ENCODE results near the gene RAD18.

The RAD18 gene

DNA sequence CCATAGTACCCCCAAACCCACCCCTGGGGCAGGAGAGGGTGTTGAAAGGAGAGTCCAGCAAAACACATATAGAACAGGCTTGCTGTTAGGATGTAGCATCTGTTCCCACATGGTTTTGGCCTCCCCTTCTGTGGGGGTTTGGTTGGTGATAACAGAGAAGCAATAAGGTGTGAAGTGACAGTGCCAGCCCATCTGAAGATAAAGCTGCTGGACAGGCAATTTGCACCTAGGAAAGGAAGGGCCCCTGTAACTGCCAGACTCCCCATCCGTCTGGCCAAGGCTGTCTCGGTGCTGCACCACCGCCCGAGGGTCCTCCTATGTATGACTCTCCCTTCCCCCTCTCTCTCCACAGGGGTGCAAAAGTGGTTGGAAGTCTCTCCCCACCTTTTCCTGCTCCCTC is 99.4 kb downstream of the RAD18 start:
- Histone ChIP-seq H3K27ac (ENCODE audit: low read depth, low read length, poor library complexity, severe bottlenecking) (no peak overlapping the region), H3K9me3 (ENCODE audit: low read length) (no peaks in the 10 kb centered on the region)
- TF ChIP-seq EZH2 (IDR thresholded peaks at IDR 0.05; ENCODE audit: borderline replicate concordance, low read length), result no peak
- TF ChIP-seq, protein P1, sequence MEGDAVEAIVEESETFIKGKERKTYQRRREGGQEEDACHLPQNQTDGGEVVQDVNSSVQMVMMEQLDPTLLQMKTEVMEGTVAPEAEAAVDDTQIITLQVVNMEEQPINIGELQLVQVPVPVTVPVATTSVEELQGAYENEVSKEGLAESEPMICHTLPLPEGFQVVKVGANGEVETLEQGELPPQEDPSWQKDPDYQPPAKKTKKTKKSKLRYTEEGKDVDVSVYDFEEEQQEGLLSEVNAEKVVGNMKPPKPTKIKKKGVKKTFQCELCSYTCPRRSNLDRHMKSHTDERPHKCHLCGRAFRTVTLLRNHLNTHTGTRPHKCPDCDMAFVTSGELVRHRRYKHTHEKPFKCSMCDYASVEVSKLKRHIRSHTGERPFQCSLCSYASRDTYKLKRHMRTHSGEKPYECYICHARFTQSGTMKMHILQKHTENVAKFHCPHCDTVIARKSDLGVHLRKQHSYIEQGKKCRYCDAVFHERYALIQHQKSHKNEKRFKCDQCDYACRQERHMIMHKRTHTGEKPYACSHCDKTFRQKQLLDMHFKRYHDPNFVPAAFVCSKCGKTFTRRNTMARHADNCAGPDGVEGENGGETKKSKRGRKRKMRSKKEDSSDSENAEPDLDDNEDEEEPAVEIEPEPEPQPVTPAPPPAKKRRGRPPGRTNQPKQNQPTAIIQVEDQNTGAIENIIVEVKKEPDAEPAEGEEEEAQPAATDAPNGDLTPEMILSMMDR (IDR thresholded peaks at IDR 0.05; ENCODE audit: low read length), result no peak

GRCh38 chr3:8857720-8858367 is 105.4 kb downstream of the RAD18 start:
- Histone ChIP-seq H3K9me3 (ENCODE audit: low read length) (no peaks in the 10 kb centered on the region), H2AFZ (ENCODE audit: low read length) (no peak overlapping the region), H3K79me2 (ENCODE audit: insufficient read depth, low read length) (no peaks in the 10 kb centered on the region), H3K4me1 (ENCODE audit: insufficient read depth, low read length, severe bottlenecking) (no peaks in the 10 kb centered on the region), H3K9me2 (ENCODE audit: low read depth, low read length) (no peaks in the 10 kb centered on the region), H3K27ac (ENCODE audit: low read depth, low read length, poor library complexity, severe bottlenecking) (no peak overlapping the region), H3F3A (ENCODE audit: insufficient read depth, low read length) (no peaks in the 10 kb centered on the region), H3K4me2 (ENCODE audit: low read length) (no peak overlapping the region), H3K36me3 (ENCODE audit: insufficient read depth, low read length) (no peaks in the 10 kb centered on the region), H3K9ac (ENCODE audit: low read length) (no peak overlapping the region), H3K27me3 (ENCODE audit: insufficient read depth, low read length) (no peaks in the 10 kb centered on the region), H4K20me1 (ENCODE audit: insufficient read depth, low read length) (no peaks in the 10 kb centered on the region), H3K4me3 (ENCODE audit: low read depth, low read length, poor library complexity, severe bottlenecking) (no peak overlapping the region)
- no peak for TF ChIP-seq EZH2 (IDR thresholded peaks at IDR 0.05; ENCODE audit: borderline replicate concordance, low read length)
- TF ChIP-seq, protein P1 (IDR thresholded peaks at IDR 0.05; ENCODE audit: low read length), result no peak

More for the DNA sequence above, 99.4 kb downstream of the RAD18 start:
- Histone ChIP-seq H3K4me2 (ENCODE audit: low read length) (no peak overlapping the region), H4K20me1 (ENCODE audit: insufficient read depth, low read length) (no peaks in the 10 kb centered on the region), H2AFZ (ENCODE audit: low read length) (no peak overlapping the region), H3K27me3 (ENCODE audit: insufficient read depth, low read length) (no peaks in the 10 kb centered on the region), H3K4me1 (ENCODE audit: insufficient read depth, low read length, severe bottlenecking) (no peaks in the 10 kb centered on the region), H3K9me2 (ENCODE audit: low read depth, low read length) (no peaks in the 10 kb centered on the region), H3F3A (ENCODE audit: insufficient read depth, low read length) (no peaks in the 10 kb centered on the region), H3K36me3 (ENCODE audit: insufficient read depth, low read length) (no peaks in the 10 kb centered on the region), H3K4me3 (ENCODE audit: low read depth, low read length, poor library complexity, severe bottlenecking) (no peak overlapping the region), H3K79me2 (ENCODE audit: insufficient read depth, low read length) (no peaks in the 10 kb centered on the region), H3K9ac (ENCODE audit: low read length) (no peak overlapping the region)

- Histone ChIP-seq H3K27ac (ENCODE audit: low read depth, low read length, poor library complexity, severe bottlenecking) (no peak overlapping the region), H3K4me3 (ENCODE audit: low read depth, low read length, poor library complexity, severe bottlenecking) (no peak overlapping the region), H3K79me2 (ENCODE audit: insufficient read depth, low read length) (no peaks in the 10 kb centered on the region), H4K20me1 (ENCODE audit: insufficient read depth, low read length) (no peaks in the 10 kb centered on the region), H2AFZ (ENCODE audit: low read length) (no peak overlapping the region), H3K4me2 (ENCODE audit: low read length) (no peak overlapping the region), H3K27me3 (ENCODE audit: insufficient read depth, low read length) (no peaks in the 10 kb centered on the region), H3F3A (ENCODE audit: insufficient read depth, low read length) (no peaks in the 10 kb centered on the region), H3K4me1 (ENCODE audit: insufficient read depth, low read length, severe bottlenecking) (no peaks in the 10 kb centered on the region), H3K36me3 (ENCODE audit: insufficient read depth, low read length) (no peaks in the 10 kb centered on the region), H3K9me3 (ENCODE audit: low read length) (no peaks in the 10 kb centered on the region), H3K9ac (ENCODE audit: low read length) (no peak overlapping the region), H3K9me2 (ENCODE audit: low read depth, low read length) (no peaks in the 10 kb centered on the region)
- TF ChIP-seq, protein P1 (IDR thresholded peaks at IDR 0.05; ENCODE audit: low read length), result no peak
- no peak for TF ChIP-seq EZH2 (IDR thresholded peaks at IDR 0.05; ENCODE audit: borderline replicate concordance, low read length)
Measured at GRCh38 chr3:8856721-8857120, 106.6 kb downstream of the RAD18 start.

Measured in OCI-LY1 (cell line).